ENCODE data around the gene COMMD2. TPM values are rescaled to one million over a fixed set of nuclear protein-coding genes. Genes with fewer than 3 reads are reported as not detected.

COMMD2 gene
- total RNA-seq, 1 donor from 2014 or later: 31.9 TPM

GRCh38 chr3:149763565-149764195 lies 11.4 kb upstream of the COMMD2 start:
- DNase-seq (ENCODE audit: low spot score): no peak

GRCh38 chr3:149753717-149754116 lies 1.4 kb upstream of the COMMD2 start:
- no peak for DNase-seq (ENCODE audit: low spot score)

GRCh38 chr3:149752788-149753136 lies 473 bp upstream of the COMMD2 start:
- DNase-seq (ENCODE audit: low spot score): no peak

GRCh38 chr3:149751551-149751950 lies 738 bp downstream of the COMMD2 start:
- no peak for DNase-seq (ENCODE audit: low spot score)

- DNase-seq (ENCODE audit: low spot score): no peak
These were observed 7.7 kb downstream of the COMMD2 start for GRCh38 chr3:149744606-149745005.

- no peak for DNase-seq (ENCODE audit: low spot score)
These were observed 8.1 kb downstream of the COMMD2 start for GRCh38 chr3:149744151-149744550.

GRCh38 chr3:149739396-149739795 lies 12.9 kb downstream of the COMMD2 start:
- DNase-seq (ENCODE audit: low spot score): no peak

- DNase-seq (ENCODE audit: low spot score): no peak
These were observed 13.4 kb downstream of the COMMD2 start for GRCh38 chr3:149738876-149739275.

- DNase-seq (ENCODE audit: low spot score): no peak
These were observed 15.4 kb downstream of the COMMD2 start for GRCh38 chr3:149736953-149737205.

GRCh38 chr3:149736175-149736952 lies 15.9 kb downstream of the COMMD2 start:
- no peak for DNase-seq (ENCODE audit: low spot score)

- DNase-seq (ENCODE audit: low spot score): no peak
These were observed 20.1 kb downstream of the COMMD2 start for GRCh38 chr3:149732234-149732633.

- DNase-seq (ENCODE audit: low spot score): no peak
These were observed 24.6 kb downstream of the COMMD2 start for GRCh38 chr3:149727656-149728055.

- DNase-seq (ENCODE audit: low spot score): no peak
These were observed 25.4 kb downstream of the COMMD2 start for GRCh38 chr3:149726716-149727407.

- DNase-seq (ENCODE audit: low spot score): no peak
These were observed 28.5 kb downstream of the COMMD2 start for GRCh38 chr3:149723781-149724180.

- DNase-seq (ENCODE audit: low spot score): no peak
These were observed 31.4 kb downstream of the COMMD2 start for GRCh38 chr3:149720918-149721317.

- peak; percentile 62 for DNase-seq (ENCODE audit: low spot score)
These were observed 34.8 kb downstream of the COMMD2 start for GRCh38 chr3:149717391-149718056.

- DNase-seq (ENCODE audit: low spot score): no peak
These were observed 35.3 kb downstream of the COMMD2 start for GRCh38 chr3:149716984-149717383.

GRCh38 chr3:149715247-149715646 lies 37.0 kb downstream of the COMMD2 start:
- DNase-seq (ENCODE audit: low spot score): no peak

GRCh38 chr3:149713730-149714654 lies 38.3 kb downstream of the COMMD2 start:
- no peak for DNase-seq (ENCODE audit: low spot score)

GRCh38 chr3:149706905-149707304 lies 45.4 kb downstream of the COMMD2 start:
- no peak for DNase-seq (ENCODE audit: low spot score)

GRCh38 chr3:149705416-149705815 lies 46.9 kb downstream of the COMMD2 start:
- no peak for DNase-seq (ENCODE audit: low spot score)

- DNase-seq (ENCODE audit: low spot score): no peak
These were observed 48.8 kb downstream of the COMMD2 start for GRCh38 chr3:149703466-149703865.

Measured in ureter (tissue), 1 donor.